ENCODE measurements around the gene GDNF.

DNA sequence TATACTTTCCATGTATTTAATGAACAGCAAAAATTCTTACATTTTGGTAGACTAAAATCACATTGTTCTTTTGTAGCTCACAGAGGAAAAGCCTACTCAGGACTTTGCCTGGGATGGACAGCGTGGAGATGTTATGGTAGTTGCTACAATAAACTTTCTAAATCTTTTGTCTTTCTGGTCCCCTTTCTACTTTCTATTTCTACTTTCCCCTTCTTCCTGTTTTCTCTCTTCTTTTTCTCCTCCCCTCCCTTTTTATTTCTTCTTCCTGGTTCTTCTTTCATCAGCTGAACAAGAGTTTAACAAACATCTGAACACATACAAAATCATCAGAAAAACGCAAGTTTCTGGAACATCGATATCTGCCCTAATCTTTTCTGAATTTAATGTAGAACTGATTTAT, 15.6 kb upstream of the GDNF start:
- TF ChIP-seq POLR2A (IDR thresholded peaks at IDR 0.05), result no peak
- TF ChIP-seq CTCF (IDR thresholded peaks at IDR 0.05), result no peak

Data from body of pancreas (tissue), 4 donors.